Nephron (organoid): ENCODE results near the gene LY86.
"Not testable (repeated sequence)": the region's sequence is repeated elsewhere in the genome, so short reads cannot be mapped to it uniquely, and the experiment has no call there.

Experiments used
- H3K27ac Mint-ChIP-seq, 3 experiments: 2 replicates each; pipeline ENCODE4 v1.8.0; 2020; ENCODE audit warnings: mixed read lengths in 3 of 3, mild to moderate bottlenecking in 2 of 3, moderate library complexity in 1 of 3
- H3K27me3 Mint-ChIP-seq: 2 replicates; pipeline ENCODE4 v1.8.0; 2021; ENCODE audit warnings: low read depth, mild to moderate bottlenecking, moderate library complexity, mixed read lengths
- H3K36me3 Mint-ChIP-seq: 2 replicates; pipeline ENCODE4 v1.8.0; 2020; ENCODE audit warnings: low read depth, mixed read lengths
- H3K4me1 Mint-ChIP-seq: 2 replicates; pipeline ENCODE4 v1.8.0; 2020; ENCODE audit warnings: mixed read lengths
- H3K4me3 Mint-ChIP-seq, 3 experiments: 2 replicates each; pipeline ENCODE4 v1.8.0; 2020; ENCODE audit warnings: mild to moderate bottlenecking in 3 of 3, mixed read lengths in 3 of 3, moderate library complexity in 2 of 3
- H3K9me3 Mint-ChIP-seq: 2 replicates; pipeline ENCODE4 v1.8.0; 2020; ENCODE audit warnings: mixed read lengths
- CTCF ChIP-seq, 3 experiments: fragments of 200-600 bp; sonication (generic); IDR thresholded peaks; one replicate each; pipeline ENCODE4 v1.5.0; 2021; ENCODE audit warnings: antibody characterized with exemption in 3 of 3; ENCODE audit not compliant: unreplicated experiment in 3 of 3

The LY86 gene

GRCh38 chr6:6609450-6609849 lies 20.9 kb downstream of the LY86 start:
- Mint-ChIP-seq H3K36me3 (no peaks in the 10 kb centered on the region), H3K4me3 (no peak overlapping the region), H3K9me3 (peaks cover 19% of the 10 kb centered on the region), H3K27ac (no peak overlapping the region), H3K4me1 (peaks cover 14% of the 10 kb centered on the region), H3K27me3 (peaks cover 3% of the 10 kb centered on the region)
- TF ChIP-seq CTCF (IDR thresholded peaks at IDR 0.05; ENCODE audit: unreplicated experiment in 3 of 3), result no peak

GRCh38 chr6:6610031-6610591 lies 21.6 kb downstream of the LY86 start:
- Mint-ChIP-seq H3K9me3 (peaks cover 14% of the 10 kb centered on the region), H3K27me3 (peaks cover 7% of the 10 kb centered on the region), H3K27ac (no peak overlapping the region), H3K4me3 (no peak overlapping the region), H3K4me1 (peaks cover 20% of the 10 kb centered on the region), H3K36me3 (no peaks in the 10 kb centered on the region)
- no peak for TF ChIP-seq CTCF (IDR thresholded peaks at IDR 0.05; ENCODE audit: unreplicated experiment in 3 of 3)

- peaks cover 5% of the 10 kb centered on the region for H3K9me3 Mint-ChIP-seq
- peaks cover 27% of the 10 kb centered on the region for H3K4me1 Mint-ChIP-seq
Measured at GRCh38 chr6:6611486-6611885, 23.0 kb downstream of the LY86 start.

GRCh38 chr6:6612308-6612707 lies 23.8 kb downstream of the LY86 start:
- Mint-ChIP-seq H3K27me3 (peaks cover 4% of the 10 kb centered on the region), H3K36me3 (no peaks in the 10 kb centered on the region), H3K27ac (no peak overlapping the region), H3K9me3 (peaks cover 5% of the 10 kb centered on the region), H3K4me3 (no peak overlapping the region), H3K4me1 (peaks cover 35% of the 10 kb centered on the region)
- no peak for TF ChIP-seq CTCF (IDR thresholded peaks at IDR 0.05; ENCODE audit: unreplicated experiment in 3 of 3)

More at GRCh38 chr6:6611486-6611885, 23.0 kb downstream of the LY86 start:
- Mint-ChIP-seq H3K27me3 (peaks cover 7% of the 10 kb centered on the region), H3K27ac (no peak overlapping the region), H3K36me3 (no peaks in the 10 kb centered on the region), H3K4me3 (no peak overlapping the region)
- TF ChIP-seq CTCF (IDR thresholded peaks at IDR 0.05; ENCODE audit: unreplicated experiment in 3 of 3), result no peak

- not testable (repeated sequence) for H3K4me3 Mint-ChIP-seq, H3K27ac Mint-ChIP-seq, H3K9me3 Mint-ChIP-seq, H3K36me3 Mint-ChIP-seq, H3K27me3 Mint-ChIP-seq
- peaks cover 38% of the 10 kb centered on the region for H3K4me1 Mint-ChIP-seq
Measured at GRCh38 chr6:6613103-6613718, 24.7 kb downstream of the LY86 start.

- Mint-ChIP-seq H3K36me3 (no peaks in the 10 kb centered on the region), H3K4me1 (peaks cover 48% of the 10 kb centered on the region), H3K27ac (peak overlapping the region; percentile 0 to 39 (median 1)), H3K4me3 (no peak overlapping the region), H3K9me3 (no peaks in the 10 kb centered on the region), H3K27me3 (peaks cover 4% of the 10 kb centered on the region)
- TF ChIP-seq CTCF (IDR thresholded peaks at IDR 0.05; ENCODE audit: unreplicated experiment in 3 of 3), result no peak
Measured at GRCh38 chr6:6614096-6614982, 25.8 kb downstream of the LY86 start.
